ENCODE results near the gene SMARCE1.

Gene SMARCE1

DNA sequence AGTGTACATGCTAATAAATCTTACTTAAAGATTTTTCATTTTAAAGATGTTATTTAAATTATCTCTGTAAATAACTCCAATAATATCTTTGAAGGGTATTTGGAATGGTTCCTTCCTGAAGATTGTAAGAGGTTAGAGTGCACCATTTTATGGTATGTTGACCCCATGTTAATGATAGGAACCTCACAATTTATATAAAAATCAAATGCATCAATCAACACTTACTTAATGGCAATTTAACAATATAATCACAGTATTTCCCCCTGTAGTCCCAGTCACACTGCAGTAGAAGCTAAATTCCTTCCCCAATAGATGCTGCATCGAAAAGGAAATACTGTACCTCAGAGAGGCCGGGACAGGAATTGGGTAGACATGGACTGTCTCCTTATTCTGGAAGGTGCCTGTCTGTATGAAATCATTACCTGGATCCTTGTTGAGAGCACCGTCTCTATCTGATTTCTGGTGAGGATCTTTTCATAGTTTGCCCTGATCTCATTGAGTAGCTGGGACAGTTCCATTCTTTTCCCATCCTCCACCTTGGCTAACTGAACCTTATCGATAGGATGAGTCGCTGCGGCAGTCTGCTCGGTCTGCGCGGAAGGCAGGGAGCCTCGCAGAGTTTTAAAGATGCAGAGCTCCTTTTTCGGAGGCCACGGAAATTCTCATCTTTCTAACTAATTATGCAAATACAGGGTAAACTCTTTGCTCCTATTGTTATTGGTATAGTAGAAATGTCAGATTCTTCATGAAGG lies 17.1 kb upstream of the SMARCE1 start, which contains the start of gene KRT222:
Gene KRT222, minus strand, starts transcription at position 596 of the 752 bp plus-strand sequence. Its CDS starts 78 bp downstream, at position 518.
- no peak for DNase-seq
- Mint-ChIP-seq H3K4me3 (no peak within 1 kb of the TSS), H3K27me3 (peaks cover 31 to 37% of the 10 kb centered on the region in 2 donors)

DNA sequence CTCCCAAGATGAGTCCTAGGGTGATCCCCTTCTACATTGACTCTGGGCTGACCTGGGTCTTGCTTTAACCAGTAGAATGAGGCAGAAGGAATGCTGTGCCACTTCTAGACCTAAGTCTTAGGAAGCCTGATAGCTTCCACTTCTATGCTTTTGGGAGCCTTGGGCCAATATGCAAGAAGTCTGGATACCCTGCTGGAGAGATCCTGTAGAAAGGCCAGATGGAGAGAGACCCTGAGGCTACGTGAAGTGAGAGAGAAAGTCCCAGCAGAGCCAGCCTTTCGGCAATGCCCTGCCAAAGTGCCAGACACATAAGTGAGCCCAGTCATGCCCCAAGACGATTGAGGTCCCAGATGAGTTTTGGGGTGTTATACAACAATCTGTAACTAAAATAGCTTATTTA lies 15.6 kb upstream of the SMARCE1 start:
- ATAC-seq (replicated peaks) = no peak

More for the DNA sequence above, 17.1 kb upstream of the SMARCE1 start, which contains the start of gene KRT222:
- H3K36me3 Mint-ChIP-seq = no peaks in the 10 kb centered on the region
- H3K27ac Mint-ChIP-seq = no peak within 1 kb of the TSS
- H3K9me3 Mint-ChIP-seq = no peaks in the 10 kb centered on the region
- H3K4me1 Mint-ChIP-seq = peaks cover 0 to 3% of the 10 kb centered on the region in 2 donors
- ATAC-seq (replicated peaks) = no peak

DNA sequence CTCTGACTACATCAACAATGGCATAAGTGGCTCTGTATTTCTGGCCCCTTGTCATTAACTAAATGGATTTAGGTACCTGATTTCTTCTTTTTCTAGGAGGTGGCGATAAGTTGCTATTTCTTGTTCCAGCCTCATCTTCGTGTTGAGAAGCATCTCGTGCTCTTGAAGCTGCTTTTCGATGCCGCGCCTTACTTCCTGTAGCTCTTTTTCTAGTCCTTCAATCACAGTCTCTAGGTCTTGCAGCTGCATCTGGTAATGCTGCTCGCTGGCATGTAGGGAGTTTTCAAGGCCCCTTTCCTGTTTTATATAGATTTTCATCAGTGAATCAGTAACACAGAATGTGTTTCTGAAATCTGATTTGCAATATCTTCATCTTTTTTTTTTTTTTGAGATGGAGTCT lies 12.3 kb upstream of the SMARCE1 start:
- no peak for DNase-seq
- Mint-ChIP-seq H3K36me3 (no peaks in the 10 kb centered on the region), H3K4me1 (peaks cover 0 to under 1% of the 10 kb centered on the region in 2 donors), H3K27ac (no peak overlapping the region), H3K27me3 (peaks cover 19 to 26% of the 10 kb centered on the region in 2 donors), H3K9me3 (no peaks in the 10 kb centered on the region), H3K4me3 (no peak overlapping the region)
- ATAC-seq (replicated peaks) = no peak

More for the DNA sequence above, 15.6 kb upstream of the SMARCE1 start:
- H3K4me3 Mint-ChIP-seq = no peak overlapping the region
- H3K9me3 Mint-ChIP-seq = no peaks in the 10 kb centered on the region
- no peak for DNase-seq
- H3K27ac Mint-ChIP-seq = no peak overlapping the region
- no peaks in the 10 kb centered on the region for H3K36me3 Mint-ChIP-seq
- H3K4me1 Mint-ChIP-seq = peaks cover 0 to 3% of the 10 kb centered on the region in 2 donors
- H3K27me3 Mint-ChIP-seq = peaks cover 40 to 41% of the 10 kb centered on the region in 2 donors

DNA sequence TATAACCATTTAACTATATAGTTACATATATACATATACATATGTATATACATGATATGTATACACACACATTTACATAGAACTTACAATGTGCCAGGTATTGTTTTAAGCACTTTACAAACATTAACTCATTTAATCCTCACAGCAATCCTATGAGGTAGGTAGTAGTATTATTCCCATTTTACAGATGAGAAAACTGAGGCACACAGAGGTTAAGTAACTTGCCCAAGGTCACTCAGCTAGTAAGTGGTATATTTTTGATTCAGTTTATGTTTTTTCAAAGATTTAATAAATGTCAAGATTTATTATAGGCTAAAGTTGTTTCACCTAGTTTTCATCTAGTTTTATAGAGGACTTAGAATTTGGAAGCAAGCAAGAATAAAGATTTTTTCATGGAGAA lies 10.8 kb upstream of the SMARCE1 start:
- Mint-ChIP-seq H3K9me3 (no peaks in the 10 kb centered on the region), H3K4me1 (no peaks in the 10 kb centered on the region), H3K27me3 (peaks cover 16 to 22% of the 10 kb centered on the region in 2 donors), H3K4me3 (no peak overlapping the region), H3K36me3 (no peaks in the 10 kb centered on the region), H3K27ac (no peak overlapping the region)
- DNase-seq = no peak
- ATAC-seq (replicated peaks) = no peak

DNA sequence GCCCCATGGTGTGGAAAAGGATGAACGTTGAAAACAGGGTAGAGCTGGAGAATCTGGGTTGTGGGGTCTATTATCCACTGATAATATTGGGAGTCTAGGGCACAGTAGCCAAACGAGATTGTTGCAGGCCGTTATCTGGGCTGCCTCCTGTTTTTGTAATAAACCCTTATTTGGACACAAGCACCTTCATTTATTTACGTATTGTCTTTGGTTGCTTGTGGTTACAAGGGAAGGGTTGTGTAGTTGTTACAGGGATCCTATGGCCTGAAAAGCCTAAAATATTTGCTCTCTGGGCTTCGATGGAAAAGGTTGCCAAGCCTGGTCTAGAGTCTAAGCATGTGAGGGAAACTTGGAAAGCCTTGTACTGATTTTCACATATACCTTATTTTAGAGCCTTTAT lies 4.3 kb upstream of the SMARCE1 start:
- Mint-ChIP-seq H3K27ac (no peak overlapping the region), H3K36me3 (peaks cover 2 to 3% of the 10 kb centered on the region in 2 donors), H3K4me3 (no peak overlapping the region), H3K27me3 (no peaks in the 10 kb centered on the region), H3K9me3 (no peaks in the 10 kb centered on the region), H3K4me1 (peaks cover 4 to 9% of the 10 kb centered on the region in 2 donors)
- DNase-seq (no peak), ATAC-seq (replicated peaks) (no peak)

DNA sequence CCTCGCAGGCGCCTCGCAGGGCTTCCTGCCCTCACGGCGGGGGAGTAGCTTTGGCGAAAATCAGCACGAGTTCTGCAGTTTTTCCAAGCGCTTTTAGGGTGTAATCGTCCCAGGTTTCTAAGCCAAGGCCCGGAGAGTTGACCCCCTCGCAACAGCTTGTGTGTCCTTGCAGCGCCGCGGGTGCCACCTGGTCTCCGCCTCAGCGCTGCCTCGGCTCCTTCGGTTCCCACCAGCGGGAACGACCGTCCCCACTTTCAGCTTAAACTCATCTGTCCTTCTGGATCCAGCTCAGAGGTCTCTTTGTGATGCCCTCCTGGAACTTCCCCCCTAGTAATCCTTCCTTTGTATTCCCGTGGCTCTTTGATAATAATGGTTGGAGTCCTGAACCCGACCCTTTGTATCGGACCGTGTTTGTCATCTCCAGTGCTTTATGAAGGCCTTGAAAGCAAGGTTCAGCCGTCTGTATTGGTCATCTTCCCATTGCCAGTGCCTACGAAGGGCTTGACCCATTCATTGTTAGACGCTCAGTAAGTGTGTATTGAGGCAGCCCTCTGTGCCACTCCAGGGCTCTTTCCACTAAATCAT lies 858 bp upstream of the SMARCE1 start:
- DNase-seq (no peak), ATAC-seq (replicated peaks) (peak; percentile 33 to 38)
- peaks cover 10 to 15% of the 10 kb centered on the region in 2 donors for H3K36me3 Mint-ChIP-seq
- no peaks in the 10 kb centered on the region for H3K27me3 Mint-ChIP-seq
- H3K27ac Mint-ChIP-seq = peak overlapping the region; percentile 100
- H3K9me3 Mint-ChIP-seq = no peaks in the 10 kb centered on the region
- H3K4me3 Mint-ChIP-seq = peak overlapping the region; percentile 92 to 95
- peaks cover 11 to 26% of the 10 kb centered on the region in 2 donors for H3K4me1 Mint-ChIP-seq

DNA sequence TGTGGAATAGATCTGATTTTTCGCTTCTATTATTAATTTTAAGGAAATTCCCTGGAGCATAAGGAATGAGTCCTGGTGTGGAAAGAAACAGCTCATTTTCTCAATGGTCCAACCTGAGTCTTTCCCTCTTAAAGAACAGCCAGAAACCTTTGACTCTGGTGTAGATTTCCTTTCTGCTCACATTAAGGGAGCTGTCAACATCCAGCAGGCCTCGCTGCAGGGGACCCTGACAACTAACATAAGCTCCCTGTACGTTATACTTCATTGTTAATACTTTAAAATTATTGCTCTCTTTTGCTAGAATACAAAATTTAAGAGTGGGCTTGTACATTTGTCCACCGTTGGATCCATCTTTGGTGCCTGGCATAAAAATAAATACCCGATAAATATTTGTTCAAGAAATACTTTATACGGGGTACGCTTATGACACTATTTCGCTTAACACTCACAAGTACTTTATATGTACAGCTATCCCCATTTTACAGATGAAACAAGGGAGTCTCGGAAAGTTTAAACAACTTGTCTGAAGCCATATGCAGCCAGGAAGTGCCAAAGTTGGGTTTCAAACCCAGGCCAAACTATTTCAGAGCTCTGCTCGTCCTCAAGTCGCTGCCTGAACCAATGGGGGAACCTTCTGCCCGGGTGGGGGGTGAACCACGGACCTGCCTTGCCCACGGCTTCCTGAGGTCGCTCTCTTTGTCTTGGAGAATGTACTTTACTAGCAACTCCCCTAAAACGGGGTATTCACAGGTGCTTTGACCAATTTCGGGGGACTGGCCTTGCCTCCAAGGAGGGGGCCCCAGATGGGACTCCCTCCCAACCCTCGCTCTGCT lies 611 bp downstream of the SMARCE1 start:
- Mint-ChIP-seq H3K9me3 (no peaks in the 10 kb centered on the region), H3K27ac (peak overlapping the region; percentile 100), H3K4me1 (peaks cover 11 to 26% of the 10 kb centered on the region in 2 donors), H3K27me3 (no peaks in the 10 kb centered on the region), H3K4me3 (peak overlapping the region; percentile 92 to 95), H3K36me3 (peaks cover 20 to 26% of the 10 kb centered on the region in 2 donors)
- ATAC-seq (replicated peaks) = peak; percentile 53 to 59
- peak; percentile 60 for DNase-seq

DNA sequence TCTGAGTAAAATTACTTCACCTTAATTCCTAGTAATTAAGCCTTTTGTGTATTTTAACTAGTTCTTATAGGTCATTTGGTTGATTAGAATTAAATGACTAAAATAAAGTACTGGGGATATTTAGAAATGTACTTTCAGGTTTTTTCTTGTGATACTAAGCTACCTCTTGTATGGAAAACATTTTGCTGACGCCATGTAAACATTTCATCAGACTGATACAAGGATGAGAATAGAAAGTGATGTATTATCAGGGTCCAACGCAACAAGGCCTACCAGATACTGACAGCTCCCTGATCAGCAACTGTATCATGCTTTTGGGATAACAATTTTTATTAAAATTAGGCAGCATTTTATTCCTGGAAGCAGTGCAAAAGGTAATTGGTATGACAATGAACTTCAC lies 1.7 kb downstream of the SMARCE1 start:
- H3K9me3 Mint-ChIP-seq = no peaks in the 10 kb centered on the region
- H3K36me3 Mint-ChIP-seq = peaks cover 20 to 30% of the 10 kb centered on the region in 2 donors
- ATAC-seq (replicated peaks) (no peak), DNase-seq (no peak)
- H3K27me3 Mint-ChIP-seq = no peaks in the 10 kb centered on the region
- H3K4me3 Mint-ChIP-seq = peak overlapping the region; percentile 29 to 60
- H3K27ac Mint-ChIP-seq = no peak overlapping the region
- H3K4me1 Mint-ChIP-seq = peaks cover 11 to 30% of the 10 kb centered on the region in 2 donors

DNA sequence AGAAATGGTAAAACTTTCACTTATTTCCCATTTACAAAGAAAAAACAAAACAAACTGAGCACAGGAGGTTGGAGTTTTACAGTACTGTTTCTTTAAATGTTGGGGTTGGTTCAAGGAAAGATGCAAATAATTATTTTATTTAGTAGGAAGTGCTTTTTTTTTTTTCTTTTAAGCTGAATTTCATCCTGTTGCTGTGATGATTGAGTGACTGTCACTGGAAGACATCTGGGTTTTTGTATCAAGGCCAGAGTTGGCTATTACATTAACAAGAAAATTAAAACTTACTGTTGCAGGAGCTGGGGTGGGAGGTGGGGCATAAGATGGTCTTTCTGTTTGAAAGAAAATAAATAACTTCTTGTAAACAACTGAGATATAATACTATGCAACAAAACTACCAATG lies 2.3 kb downstream of the SMARCE1 start:
- H3K27me3 Mint-ChIP-seq = no peaks in the 10 kb centered on the region
- H3K9me3 Mint-ChIP-seq = no peaks in the 10 kb centered on the region
- no peak for DNase-seq
- peak overlapping the region; percentile 59 for H3K27ac Mint-ChIP-seq
- peaks cover 14 to 35% of the 10 kb centered on the region in 2 donors for H3K4me1 Mint-ChIP-seq
- H3K36me3 Mint-ChIP-seq = peaks cover 22 to 35% of the 10 kb centered on the region in 2 donors
- ATAC-seq (replicated peaks) = no peak
- peak overlapping the region; percentile 19 to 65 for H3K4me3 Mint-ChIP-seq

DNA sequence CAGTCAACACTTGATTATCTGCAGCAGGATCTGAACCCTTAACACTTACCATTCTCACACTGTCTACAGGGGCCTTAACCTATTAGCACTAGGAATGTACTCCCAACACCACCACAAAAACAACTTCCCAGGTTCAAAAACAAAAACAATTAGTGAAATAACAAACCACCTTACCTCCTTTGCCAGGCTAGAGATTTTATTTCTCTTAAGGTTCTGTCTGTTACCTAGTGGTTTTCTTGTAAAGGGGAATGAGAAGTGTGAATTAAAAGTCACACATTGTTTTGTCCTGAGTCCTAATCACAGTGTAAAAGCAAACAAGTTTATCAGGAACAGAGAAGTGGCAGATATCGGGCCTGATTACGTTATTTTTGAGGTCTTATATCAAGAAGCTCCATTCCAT lies 9.7 kb downstream of the SMARCE1 start:
- ATAC-seq (replicated peaks) = no peak
- Mint-ChIP-seq H3K27ac (no peak overlapping the region), H3K36me3 (peaks cover 44 to 62% of the 10 kb centered on the region in 2 donors)

DNA sequence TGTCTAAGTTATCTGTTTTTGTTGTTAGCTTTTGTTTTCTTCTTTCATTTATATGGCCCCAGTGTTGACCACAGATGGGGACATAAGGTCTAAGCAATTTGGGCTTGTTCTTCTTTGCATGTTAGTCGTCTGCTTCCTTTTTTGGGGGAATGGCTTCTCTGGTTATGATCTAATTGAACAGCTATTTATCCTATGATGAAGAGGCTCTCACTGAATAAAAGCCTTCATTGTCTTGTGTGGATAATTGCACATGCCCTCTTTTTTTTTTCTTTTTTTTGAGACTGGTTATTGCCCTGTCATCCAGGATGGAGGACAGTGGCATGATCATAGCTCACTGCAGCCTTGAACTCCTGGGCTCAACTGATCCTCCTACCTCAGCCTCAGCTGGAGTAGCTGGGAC lies 13.7 kb downstream of the SMARCE1 start:
- Mint-ChIP-seq H3K36me3 (peaks cover 34 to 44% of the 10 kb centered on the region in 2 donors), H3K27ac (peak overlapping the region; percentile 76), H3K27me3 (no peaks in the 10 kb centered on the region), H3K4me1 (peaks cover 8 to 14% of the 10 kb centered on the region in 2 donors), H3K9me3 (no peaks in the 10 kb centered on the region), H3K4me3 (no peak overlapping the region)
- DNase-seq (no peak), ATAC-seq (replicated peaks) (no peak)

More for the DNA sequence above, 9.7 kb downstream of the SMARCE1 start:
- no peaks in the 10 kb centered on the region for H3K9me3 Mint-ChIP-seq
- peaks cover 11 to 28% of the 10 kb centered on the region in 2 donors for H3K4me1 Mint-ChIP-seq
- no peak for DNase-seq
- no peaks in the 10 kb centered on the region for H3K27me3 Mint-ChIP-seq
- H3K4me3 Mint-ChIP-seq = no peak overlapping the region

DNA sequence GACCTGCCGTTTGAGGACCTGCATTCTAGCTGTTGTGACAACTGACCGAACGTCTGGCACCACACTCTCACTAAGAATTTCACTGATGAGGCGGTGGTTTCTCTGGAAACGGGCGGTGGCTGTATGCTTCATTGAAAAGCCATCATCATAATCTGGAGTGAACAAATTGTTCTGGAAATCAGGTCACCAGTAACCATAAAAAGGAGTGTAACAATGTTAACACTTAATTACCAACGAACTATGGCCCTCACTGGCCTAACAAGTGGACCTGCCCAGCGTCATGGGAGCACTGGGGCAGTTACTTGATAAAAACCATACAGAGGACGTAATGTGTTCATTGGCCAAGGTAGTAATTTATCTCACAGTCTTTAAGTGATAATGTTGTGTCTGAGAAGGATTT lies 15.4 kb downstream of the SMARCE1 start:
- Mint-ChIP-seq H3K27me3 (no peaks in the 10 kb centered on the region), H3K27ac (no peak overlapping the region), H3K36me3 (peaks cover 26 to 41% of the 10 kb centered on the region in 2 donors), H3K9me3 (no peaks in the 10 kb centered on the region), H3K4me1 (peaks cover 5 to 6% of the 10 kb centered on the region in 2 donors), H3K4me3 (no peak overlapping the region)
- DNase-seq (no peak), ATAC-seq (replicated peaks) (no peak)

DNA sequence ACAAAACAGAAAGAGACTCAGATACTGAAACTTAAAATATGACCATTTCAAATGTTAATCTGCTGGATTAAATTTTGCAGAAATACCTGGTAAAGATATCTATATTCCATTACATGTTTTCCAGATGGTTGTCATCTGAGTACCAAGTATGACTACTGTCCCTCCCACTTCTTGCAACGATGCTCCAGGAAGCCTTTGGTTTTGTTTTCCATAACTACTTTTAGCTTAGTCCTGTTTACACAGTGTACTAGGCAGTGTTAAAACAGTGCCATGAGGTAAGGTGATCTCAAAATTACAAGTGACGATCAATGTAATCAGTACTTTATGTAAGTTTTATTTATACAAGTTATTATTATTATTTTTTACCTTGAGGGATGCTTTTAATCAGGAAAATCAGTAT lies 17.8 kb downstream of the SMARCE1 start:
- ATAC-seq (replicated peaks) = no peak

DNA sequence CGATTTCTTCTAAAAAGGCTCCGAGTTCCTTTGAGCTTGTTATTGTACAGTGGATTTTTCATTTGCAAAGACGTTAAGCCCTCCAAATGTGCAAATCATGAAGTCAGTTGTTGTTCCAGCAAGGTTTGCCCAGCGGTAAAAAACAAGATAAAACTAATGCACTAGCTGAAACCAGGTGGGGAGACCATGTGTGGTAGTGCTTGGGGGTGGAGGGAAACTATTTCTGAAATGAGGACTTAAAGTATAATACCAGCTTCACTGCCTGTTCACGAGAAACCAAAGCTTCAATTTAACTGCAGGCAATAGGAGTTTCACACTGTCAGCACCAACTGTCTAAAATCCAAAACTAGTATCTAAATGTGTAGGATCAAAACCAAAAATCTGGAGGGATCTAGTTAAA lies 22.3 kb downstream of the SMARCE1 start:
- Mint-ChIP-seq H3K9me3 (no peaks in the 10 kb centered on the region), H3K36me3 (peaks cover 9 to 15% of the 10 kb centered on the region in 2 donors), H3K4me3 (peak overlapping the region in 1 of 2 donors; percentile 37), H3K27ac (peak overlapping the region; percentile 56), H3K4me1 (peaks cover 29 to 53% of the 10 kb centered on the region in 2 donors), H3K27me3 (no peaks in the 10 kb centered on the region)
- ATAC-seq (replicated peaks) (no peak), DNase-seq (no peak)

More for the DNA sequence above, 17.8 kb downstream of the SMARCE1 start:
- Mint-ChIP-seq H3K36me3 (peaks cover 20 to 32% of the 10 kb centered on the region in 2 donors), H3K4me1 (peaks cover 10 to 16% of the 10 kb centered on the region in 2 donors), H3K27ac (no peak overlapping the region), H3K4me3 (no peak overlapping the region), H3K27me3 (no peaks in the 10 kb centered on the region), H3K9me3 (no peaks in the 10 kb centered on the region)
- no peak for DNase-seq
